GM12801 (cell line): ENCODE results near the gene UBE2G2.

Source experiments
- CTCF ChIP-seq: IDR thresholded peaks from one replicate; pipeline ENCODE4 v1.5.1; 2011; ENCODE audit warnings: control low read depth; ENCODE audit not compliant: insufficient read length; ENCODE audit errors: extremely low read depth

Gene UBE2G2

GRCh38 chr21:44834231-44834950 lies 32.8 kb upstream of the UBE2G2 start:
- TF ChIP-seq CTCF, result no peak

GRCh38 chr21:44833663-44834062 lies 32.0 kb upstream of the UBE2G2 start:
- TF ChIP-seq CTCF, result no peak

DNA sequence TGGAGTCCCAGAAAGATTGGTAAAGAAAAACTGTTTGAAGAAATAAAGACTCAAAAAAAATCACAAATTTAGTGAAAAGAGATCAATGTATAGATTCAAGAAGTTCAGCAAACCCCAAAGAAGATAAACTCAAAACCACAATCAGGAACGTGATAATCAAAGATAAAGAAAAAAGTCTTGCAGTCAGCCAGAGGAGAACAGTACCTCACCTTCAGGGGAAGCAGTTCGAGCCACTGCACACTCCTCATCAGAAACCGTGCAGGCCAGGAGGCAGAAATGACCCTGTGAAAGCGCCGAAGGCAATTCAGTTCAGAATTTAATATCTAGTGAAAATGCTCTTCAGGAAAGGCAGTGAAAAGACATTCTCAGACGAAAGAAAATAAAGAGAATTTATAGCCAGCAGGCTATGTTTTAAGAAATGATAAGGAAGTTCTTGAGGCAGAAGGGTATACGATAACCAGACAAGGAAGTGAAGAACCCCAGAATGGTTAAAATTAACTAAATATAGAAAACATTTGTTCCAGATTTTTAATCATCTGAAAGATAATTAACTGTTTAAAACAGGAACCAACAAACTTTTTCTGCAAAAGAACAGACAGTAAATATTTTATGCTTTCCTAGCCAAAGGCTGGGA lies 29.7 kb upstream of the UBE2G2 start:
- no peak for TF ChIP-seq CTCF

GRCh38 chr21:44829507-44830092 lies 28.0 kb upstream of the UBE2G2 start:
- no peak for TF ChIP-seq CTCF

DNA sequence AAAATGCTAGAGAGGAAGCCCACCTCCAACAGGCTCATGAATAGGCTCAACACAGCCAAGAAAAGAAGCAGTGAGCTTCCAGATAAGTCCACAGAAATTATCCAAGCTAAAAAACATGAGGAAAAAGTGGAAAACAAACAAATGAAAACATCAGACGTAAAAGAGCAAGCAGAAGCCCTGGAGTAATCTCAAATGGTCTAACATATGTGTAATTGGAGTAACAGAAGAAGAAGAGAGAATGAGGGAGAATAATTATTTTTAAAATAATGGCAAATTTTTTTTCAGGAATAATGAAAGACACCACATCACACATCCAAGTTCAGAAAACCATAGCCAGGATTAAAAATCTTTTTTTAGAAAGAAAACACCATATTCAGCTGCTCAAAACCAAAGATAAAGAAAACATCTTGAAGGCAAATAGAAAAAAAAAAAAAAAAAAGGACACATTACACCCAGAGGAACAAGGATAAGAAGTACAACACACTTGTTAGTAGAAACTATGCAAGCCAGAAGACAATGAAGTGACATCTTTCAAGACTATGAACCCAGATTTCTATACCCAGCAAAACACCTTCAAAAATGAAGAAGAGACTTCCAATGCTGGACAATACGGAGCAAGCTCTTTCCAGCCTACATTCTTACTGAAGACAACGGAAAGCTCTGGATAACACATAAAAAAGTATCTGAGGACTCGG lies 26.9 kb upstream of the UBE2G2 start:
- TF ChIP-seq CTCF, result no peak

DNA sequence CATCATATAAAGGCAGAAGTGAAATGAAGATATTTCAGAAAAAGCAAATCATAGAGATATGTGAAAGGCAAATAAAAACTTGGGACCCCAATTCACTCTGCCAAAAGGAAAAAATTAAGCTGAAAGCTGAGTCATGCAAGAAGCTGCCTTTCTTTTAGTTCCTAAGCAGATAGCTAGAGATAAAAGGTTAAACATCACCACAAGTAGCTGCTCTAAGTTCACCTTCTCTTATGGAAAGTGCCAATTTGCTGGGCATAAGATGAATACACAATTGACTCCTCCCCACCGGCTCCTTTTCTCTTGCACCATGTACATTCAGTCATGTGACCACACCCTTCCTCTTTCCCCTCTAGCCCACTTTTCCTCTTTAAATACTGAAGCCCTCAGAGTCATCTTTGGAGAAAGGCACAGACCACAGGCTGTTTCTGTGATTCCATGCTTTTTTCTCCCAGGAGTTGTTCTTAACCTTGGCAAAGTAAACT lies 21.6 kb upstream of the UBE2G2 start:
- no peak for TF ChIP-seq CTCF
